NB4 (cell line): Measurements from ENCODE around the gene CSF3R.

Experiments
- CTCF ChIP-seq: IDR thresholded peaks from one replicate; pipeline ENCODE4 v1.5.1; 2012; ENCODE audit warnings: low read depth, low read length
- MAX ChIP-seq: IDR thresholded peaks from 2 replicates; pipeline ENCODE4 v1.6.1; 2011; ENCODE audit warnings: low read depth, low read length
- POLR2A ChIP-seq: IDR thresholded peaks from 2 replicates; pipeline ENCODE4 v1.6.1; 2011; ENCODE audit warnings: mild to moderate bottlenecking; ENCODE audit not compliant: insufficient read length; ENCODE audit errors: extremely low read depth

DNA sequence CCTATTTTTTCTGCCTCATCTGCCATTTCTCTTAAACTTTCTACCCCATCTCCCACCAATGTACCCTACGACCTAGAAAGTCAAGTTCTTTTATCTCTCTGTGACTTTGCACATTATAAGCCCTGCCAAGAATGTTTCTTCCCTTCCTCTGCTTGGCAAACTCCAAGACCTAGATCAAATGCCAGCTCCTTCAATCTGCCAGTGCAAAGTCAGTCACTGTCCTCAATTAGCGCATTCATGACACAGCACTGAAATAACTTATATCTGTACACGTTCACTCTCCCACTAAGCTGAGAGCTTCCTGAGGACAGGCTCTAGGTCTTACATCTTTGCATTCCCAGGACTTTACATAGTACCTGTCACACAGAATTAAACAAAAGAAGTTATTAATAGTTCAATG is 63.6 kb downstream of the CSF3R start:
- no peak for TF ChIP-seq POLR2A
- no peak for TF ChIP-seq CTCF
- no peak for TF ChIP-seq MAX
